PFSK-1 (cell line): ENCODE measurements around the gene CHST11.

ENCODE experiments used
- POLR2AphosphoS5 ChIP-seq: IDR thresholded peaks from 2 replicates; pipeline ENCODE4 v1.6.1; 2012; ENCODE audit warnings: low read depth, mild to moderate bottlenecking, control low read depth, low read length, moderate library complexity
- TF ChIP-seq, protein P1 (sequence below), 2 experiments: IDR thresholded peaks; 2 replicates each; pipeline versions ENCODE4 v1.6.1 to v1.8.0; 2011 to 2012; ENCODE audit warnings: low read depth in 2 of 2, low read length in 2 of 2, control low read depth in 1 of 2, inconsistent platforms in 1 of 2, mild to moderate bottlenecking in 1 of 2, moderate library complexity in 1 of 2; ENCODE audit not compliant: insufficient read depth in 1 of 2

DNA sequence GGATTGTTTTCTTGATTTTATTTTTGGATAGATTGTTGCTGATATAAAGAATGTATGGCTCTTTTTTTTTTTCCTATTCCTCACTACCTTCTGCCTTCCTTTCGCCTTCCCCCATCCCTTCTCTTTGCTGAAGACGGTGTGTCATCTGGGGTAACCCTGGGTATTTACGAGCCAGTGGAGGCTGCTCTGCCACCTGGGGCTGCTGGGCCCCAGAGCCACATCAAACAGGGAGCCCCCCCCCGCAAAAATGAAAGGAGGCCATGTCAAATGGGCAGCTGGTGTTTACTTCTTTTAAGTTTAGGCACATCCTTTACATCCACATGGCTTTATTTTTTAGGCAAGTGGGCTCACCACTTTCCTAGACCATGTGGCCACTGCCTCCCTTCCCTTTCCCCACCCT is 25.4 kb downstream of the CHST11 start:
- TF ChIP-seq POLR2AphosphoS5: no peak
- TF ChIP-seq, protein P1, sequence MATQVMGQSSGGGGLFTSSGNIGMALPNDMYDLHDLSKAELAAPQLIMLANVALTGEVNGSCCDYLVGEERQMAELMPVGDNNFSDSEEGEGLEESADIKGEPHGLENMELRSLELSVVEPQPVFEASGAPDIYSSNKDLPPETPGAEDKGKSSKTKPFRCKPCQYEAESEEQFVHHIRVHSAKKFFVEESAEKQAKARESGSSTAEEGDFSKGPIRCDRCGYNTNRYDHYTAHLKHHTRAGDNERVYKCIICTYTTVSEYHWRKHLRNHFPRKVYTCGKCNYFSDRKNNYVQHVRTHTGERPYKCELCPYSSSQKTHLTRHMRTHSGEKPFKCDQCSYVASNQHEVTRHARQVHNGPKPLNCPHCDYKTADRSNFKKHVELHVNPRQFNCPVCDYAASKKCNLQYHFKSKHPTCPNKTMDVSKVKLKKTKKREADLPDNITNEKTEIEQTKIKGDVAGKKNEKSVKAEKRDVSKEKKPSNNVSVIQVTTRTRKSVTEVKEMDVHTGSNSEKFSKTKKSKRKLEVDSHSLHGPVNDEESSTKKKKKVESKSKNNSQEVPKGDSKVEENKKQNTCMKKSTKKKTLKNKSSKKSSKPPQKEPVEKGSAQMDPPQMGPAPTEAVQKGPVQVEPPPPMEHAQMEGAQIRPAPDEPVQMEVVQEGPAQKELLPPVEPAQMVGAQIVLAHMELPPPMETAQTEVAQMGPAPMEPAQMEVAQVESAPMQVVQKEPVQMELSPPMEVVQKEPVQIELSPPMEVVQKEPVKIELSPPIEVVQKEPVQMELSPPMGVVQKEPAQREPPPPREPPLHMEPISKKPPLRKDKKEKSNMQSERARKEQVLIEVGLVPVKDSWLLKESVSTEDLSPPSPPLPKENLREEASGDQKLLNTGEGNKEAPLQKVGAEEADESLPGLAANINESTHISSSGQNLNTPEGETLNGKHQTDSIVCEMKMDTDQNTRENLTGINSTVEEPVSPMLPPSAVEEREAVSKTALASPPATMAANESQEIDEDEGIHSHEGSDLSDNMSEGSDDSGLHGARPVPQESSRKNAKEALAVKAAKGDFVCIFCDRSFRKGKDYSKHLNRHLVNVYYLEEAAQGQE (IDR thresholded peaks at IDR 0.05; ENCODE audit: insufficient read depth in 1 of 2, low read depth in 2 of 2, low read length in 2 of 2): no peak
